ENCODE results near the gene GNAI3.

DNA sequence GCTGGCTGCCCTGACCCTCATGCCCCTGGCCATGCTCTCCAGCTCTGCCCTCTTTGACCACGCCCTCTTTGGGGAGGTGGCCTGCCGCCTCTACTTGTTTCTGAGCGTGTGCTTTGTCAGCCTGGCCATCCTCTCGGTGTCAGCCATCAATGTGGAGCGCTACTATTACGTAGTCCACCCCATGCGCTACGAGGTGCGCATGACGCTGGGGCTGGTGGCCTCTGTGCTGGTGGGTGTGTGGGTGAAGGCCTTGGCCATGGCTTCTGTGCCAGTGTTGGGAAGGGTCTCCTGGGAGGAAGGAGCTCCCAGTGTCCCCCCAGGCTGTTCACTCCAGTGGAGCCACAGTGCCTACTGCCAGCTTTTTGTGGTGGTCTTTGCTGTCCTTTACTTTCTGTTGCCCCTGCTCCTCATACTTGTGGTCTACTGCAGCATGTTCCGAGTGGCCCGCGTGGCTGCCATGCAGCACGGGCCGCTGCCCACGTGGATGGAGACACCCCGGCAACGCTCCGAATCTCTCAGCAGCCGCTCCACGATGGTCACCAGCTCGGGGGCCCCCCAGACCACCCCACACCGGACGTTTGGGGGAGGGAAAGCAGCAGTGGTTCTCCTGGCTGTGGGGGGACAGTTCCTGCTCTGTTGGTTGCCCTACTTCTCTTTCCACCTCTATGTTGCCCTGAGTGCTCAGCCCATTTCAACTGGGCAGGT is 5.0 kb upstream of the GNAI3 start:
- TF ChIP-seq, protein P1, sequence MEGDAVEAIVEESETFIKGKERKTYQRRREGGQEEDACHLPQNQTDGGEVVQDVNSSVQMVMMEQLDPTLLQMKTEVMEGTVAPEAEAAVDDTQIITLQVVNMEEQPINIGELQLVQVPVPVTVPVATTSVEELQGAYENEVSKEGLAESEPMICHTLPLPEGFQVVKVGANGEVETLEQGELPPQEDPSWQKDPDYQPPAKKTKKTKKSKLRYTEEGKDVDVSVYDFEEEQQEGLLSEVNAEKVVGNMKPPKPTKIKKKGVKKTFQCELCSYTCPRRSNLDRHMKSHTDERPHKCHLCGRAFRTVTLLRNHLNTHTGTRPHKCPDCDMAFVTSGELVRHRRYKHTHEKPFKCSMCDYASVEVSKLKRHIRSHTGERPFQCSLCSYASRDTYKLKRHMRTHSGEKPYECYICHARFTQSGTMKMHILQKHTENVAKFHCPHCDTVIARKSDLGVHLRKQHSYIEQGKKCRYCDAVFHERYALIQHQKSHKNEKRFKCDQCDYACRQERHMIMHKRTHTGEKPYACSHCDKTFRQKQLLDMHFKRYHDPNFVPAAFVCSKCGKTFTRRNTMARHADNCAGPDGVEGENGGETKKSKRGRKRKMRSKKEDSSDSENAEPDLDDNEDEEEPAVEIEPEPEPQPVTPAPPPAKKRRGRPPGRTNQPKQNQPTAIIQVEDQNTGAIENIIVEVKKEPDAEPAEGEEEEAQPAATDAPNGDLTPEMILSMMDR (conservative IDR thresholded peaks at IDR 0.05), result no peak
- TF ChIP-seq EZH2 (IDR thresholded peaks at IDR 0.05; ENCODE audit: low read depth), result no peak

Measured in PC-9 (cell line).